Measurements from ENCODE around the gene PPP2R5A.
A peak's percentile ranks its signal among the peaks of the same experiment; 100 is the strongest.

Gene PPP2R5A

DNA sequence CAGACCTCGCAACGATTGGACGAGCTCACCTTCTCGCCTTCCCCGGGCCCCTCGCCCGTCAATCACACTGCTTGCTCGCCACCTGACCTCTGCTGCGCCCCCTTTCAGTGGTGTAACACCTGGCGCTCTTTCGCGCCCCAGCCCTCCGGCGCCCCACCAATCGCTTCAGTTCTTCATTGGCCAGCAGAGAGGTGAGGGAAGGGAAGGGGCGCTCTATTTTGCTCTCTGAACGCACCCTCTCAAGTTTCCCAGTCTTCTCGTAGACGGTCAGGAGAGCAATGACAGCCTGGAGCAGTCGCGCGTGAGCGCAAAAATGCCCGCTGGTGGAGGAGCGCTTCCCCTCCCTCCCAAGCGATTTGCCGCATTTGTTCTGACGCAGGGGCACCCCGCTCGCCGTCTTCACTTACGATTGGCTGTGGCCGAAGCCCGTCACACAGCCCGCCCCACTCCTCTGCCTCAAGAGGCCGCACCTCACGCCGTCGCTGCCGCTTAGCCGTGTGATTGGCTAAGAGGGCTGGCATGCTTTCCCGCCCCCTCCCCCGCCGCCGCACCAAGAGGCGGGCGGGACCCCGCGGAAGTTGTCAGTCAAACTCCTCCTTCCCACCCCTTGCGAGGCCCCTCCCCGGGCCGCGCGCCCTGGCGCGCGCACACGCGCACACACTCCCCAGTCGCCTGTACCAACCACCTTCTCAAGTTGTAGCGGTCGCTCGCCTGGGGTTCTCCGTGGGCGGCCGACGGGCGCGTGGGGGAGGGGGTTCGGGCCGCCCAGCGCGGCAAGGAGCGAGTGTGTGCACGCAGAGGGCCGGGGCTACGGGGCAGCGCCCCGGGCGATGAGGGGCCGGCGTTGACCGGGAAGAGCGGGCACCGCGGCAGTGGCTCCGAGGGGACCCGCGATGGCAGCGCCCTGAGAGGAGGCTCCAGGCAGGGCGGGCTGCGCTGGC lies at the start of gene PPP2R5A:
Gene PPP2R5A, plus strand, starts transcription at position 667 of the 941 bp plus-strand sequence. CDS start 701 bp downstream, outside the sequence.
- DNase-seq (ENCODE audit: low read depth in 3 of 3), result peak; percentile 96 to 98 (median 96)

DNA sequence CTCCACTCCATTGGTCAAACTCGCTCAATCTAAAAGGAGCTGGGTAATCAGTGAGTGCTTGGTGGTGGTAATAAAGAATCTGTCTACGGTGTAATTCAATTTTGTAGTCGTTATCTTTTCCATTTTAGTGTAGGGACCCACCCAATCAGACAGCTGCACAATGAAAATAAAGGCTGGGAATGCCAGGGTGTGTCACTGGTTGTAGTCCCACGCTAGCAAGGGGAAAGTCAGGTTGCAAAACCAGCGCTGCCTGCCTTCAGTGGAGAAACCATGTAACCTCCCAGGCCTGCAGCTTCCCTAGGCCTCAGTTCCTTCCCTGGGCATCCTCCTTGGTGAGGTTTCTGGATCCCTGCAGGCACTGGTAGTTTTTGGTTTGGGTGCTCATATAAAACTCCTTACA lies 49.4 kb upstream of the PPP2R5A start:
- no peak for DNase-seq (ENCODE audit: low read depth in 3 of 3)

DNA sequence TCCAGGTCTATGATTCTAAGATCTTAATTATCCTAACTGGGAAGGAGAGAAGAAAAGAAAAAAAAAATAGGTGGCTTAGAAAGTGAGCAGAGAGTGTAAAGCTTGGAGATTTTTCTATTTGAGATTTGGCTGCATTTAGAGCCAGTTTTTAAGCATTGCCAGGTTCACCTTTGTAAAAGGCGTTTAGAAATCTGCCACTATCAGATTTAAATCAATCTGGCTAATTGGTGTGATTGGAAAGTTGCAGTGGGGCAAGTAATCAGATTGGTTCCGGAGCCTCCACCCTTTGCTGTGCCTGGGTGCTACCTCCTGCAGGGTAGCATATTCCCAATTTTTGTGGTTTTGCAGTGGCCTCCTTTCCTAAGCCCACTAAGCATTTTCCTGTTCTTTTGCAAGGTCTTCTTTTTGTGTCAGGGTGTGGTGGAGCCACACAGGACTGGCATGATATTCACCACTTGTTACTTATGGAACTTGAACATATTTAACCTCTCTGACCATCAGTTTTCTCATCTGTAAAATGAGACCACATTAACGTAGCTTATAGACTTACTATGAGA lies 48.5 kb upstream of the PPP2R5A start:
- no peak for DNase-seq (ENCODE audit: low read depth in 3 of 3)

DNA sequence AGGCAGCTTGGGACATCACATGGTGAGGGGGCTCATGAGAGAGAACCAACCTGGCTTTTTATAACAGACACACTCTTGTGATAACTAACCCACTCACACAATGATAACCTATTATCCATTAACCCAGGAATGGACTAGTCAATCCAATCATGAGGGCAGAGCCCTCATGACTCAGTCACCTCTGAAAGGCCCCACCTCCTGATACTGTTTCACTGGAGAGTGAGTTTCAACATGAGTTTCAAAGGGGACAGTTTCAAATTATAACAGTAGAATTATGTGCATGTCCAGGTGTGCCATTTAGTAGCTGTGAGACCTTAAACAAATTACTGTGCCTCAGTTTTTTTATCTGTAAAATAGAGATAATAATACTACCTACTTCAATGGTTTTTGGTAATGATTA lies 47.6 kb upstream of the PPP2R5A start:
- no peak for DNase-seq (ENCODE audit: low read depth in 3 of 3)

DNA sequence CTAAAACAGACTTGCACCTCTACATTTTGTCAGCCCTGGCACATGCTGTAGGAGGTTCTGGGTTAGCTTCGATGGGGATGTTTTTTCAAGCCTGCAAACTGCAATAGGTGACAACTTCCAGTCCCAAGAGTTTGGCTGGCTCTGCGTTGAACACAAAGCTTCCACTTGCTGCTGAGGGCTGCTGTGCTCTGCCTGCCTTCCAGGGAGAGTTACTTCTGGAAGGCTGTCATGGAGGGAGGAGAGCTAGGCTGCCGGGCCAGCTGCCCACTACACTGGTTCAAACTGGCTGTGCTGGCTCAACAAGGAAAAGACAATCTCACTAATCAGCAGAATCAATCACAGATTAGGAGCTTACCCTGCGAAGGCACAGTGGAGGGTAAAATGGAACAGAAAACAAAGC lies 46.7 kb upstream of the PPP2R5A start:
- DNase-seq (ENCODE audit: low read depth in 3 of 3), result no peak

DNA sequence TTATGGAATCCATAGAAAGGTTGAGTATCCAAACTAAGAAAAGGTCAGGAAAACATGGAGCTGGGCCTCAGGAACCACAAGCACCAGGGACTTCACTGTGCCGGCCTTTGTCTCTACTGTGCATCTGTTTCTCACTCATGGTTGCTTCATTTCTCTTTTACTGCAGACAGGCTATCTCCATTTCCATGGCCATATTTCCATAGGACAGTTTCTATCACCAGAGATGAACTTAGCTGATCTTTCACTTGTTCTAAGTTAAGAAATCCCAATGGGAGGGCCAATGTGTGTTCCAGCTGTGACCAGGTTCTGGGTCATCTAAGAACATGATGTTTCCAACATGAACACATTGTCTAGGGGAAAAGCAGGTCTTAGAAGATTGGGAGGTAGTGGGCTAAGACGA lies 43.7 kb upstream of the PPP2R5A start:
- no peak for DNase-seq (ENCODE audit: low read depth in 3 of 3)

DNA sequence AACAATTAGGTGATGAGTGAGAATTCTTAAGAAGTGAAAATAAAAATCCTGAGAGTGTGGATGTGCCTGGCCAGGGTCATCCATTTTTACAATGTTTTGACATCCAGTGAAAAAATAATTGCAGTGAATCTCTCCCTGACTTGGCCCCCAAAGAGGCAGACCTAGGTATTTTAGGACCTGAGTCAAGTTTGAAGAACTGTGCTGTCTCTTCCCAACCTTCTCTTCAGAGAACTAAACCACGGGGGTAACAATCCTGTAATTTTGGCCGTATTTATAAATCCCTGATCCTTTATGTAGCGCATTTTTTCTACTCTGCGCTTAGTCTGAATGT lies 43.3 kb upstream of the PPP2R5A start:
- DNase-seq (ENCODE audit: low read depth in 3 of 3), result no peak

DNA sequence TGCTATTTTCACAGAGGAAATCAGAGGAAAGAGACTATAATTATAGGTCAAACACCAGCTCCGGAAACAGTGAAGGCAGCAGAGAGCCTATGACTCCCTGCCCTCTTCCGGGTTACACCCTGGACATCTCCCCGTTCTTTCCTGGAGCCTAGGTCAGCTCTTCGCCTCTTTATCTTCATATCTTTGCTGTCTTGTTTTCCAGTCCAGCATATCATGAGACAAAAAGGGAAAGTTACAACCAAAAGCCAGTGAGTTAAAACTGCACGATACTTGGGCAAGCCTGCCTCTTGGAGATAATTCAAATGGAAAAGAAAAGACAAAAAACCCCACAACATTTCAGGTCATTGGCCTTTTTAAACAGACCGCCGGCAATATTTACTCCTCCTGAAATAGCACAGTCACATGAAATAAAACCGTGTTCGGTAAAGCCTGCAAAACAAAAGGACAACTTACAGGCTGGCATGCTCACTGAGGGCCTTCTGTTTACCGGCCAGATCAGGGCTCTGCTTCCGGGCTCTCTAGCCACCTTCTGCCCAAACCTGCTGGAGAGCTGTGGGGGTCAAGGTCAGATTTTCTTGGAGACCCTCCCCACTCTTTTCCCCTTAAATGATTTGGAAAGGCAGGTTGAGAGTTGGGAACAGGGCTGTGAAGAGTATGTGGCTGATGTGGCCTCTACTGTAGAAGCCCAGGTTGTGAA lies 42.8 kb upstream of the PPP2R5A start:
- no peak for DNase-seq (ENCODE audit: low read depth in 3 of 3)

DNA sequence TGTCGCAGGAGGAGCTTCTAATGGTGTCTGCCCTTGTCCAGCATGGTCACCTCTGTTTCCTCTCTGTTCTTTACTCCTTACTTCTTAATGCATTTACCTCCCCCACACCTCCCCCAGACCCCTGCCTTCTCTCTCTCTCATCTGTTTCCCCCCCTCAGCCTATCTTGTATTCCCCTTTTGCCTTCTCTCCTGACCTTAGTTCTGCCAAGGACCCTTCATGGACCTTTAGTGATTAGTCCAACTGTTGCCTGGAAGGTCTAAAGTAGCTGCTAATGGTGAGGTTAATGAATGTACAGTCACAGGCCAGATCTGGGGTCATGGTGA lies 42.3 kb upstream of the PPP2R5A start:
- DNase-seq (ENCODE audit: low read depth in 3 of 3), result no peak

DNA sequence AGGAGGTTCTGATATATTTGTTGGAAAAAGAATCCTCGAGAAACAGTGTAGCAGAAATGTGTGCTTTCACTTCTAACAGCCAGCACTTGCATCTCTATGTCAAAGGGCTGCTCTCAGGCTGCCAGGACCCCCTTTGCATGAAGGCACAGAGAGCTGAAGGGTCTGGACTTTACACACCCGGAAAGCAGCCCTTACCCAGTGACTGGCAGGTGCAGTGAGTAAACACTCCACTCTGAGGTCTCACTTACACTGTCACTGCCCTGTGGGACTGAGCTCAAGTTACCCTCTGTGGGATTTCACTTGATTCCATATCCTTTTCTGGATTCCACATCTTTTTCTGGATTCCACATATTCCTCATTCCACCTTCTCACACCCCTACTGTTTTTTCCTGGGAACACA lies 40.8 kb upstream of the PPP2R5A start:
- DNase-seq (ENCODE audit: low read depth in 3 of 3), result no peak

DNA sequence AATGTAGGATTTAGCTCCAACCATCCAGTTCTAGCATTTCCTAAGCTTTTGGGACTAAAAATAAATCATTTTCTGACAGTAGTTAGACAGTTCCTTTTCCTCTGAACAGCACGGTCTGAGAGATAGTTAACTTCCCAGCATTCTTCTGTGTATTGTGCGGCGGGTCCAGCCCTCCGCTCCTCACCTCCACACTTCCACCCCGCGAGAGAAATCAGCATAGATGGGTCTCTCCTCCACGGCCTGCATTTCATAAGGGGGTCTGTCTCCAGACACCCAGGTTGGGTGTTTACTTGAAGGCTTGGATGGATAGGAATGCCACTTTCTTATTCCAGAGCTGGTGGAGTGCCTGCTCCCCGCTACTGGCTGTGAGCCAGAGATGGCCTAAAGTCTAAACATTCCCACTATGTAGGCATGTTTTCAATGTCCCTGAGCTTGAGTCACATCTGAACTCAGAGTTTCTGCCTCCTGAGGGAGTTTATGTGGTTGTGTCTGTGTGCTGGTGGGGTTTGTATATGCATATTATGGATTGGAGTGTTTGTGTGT lies 38.0 kb upstream of the PPP2R5A start:
- DNase-seq (ENCODE audit: low read depth in 3 of 3), result no peak

DNA sequence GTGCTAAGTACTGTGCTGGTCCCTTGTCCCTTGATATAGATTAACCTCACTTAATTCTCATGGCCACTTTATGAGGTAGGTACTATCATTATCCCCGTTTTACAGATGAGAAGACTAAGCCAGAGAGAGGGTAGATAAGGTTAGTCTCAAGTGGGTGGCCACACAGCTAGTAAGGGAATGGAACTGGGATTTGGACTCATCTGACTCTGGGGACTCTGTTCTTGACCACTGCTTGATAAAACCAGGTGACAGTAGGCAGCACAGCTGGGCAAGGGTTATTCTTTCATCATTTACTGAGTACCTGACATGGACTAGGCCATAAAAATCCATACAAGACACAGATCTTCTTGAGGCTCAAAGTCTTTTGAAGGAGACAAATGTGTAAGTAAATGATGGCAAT lies 37.2 kb upstream of the PPP2R5A start:
- DNase-seq (ENCODE audit: low read depth in 3 of 3), result no peak

DNA sequence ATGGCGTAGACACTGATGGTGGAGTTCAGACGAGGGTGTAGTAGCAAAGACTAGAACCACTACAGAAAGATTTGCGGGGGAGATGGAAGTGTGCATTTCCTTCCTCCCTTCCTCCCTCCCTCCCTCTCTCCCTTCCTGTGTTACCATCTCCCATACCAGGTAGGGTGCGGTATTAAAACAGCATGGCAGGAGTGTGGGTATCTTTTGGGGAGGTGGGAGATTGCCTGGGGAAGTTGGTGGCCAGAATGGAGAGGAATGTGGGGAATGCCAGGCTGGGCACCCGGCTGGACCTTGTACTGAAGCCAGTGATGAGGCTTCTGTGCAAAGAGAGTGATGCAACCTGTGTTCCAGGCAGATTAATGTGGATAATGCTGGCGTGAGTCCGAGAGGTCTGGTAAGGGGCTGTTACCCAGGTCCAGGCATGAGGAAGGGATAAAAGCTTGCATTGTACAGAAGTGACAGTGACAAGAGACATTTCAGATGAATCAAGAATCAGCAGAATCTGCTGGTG lies 30.3 kb upstream of the PPP2R5A start:
- no peak for DNase-seq (ENCODE audit: low read depth in 3 of 3)

DNA sequence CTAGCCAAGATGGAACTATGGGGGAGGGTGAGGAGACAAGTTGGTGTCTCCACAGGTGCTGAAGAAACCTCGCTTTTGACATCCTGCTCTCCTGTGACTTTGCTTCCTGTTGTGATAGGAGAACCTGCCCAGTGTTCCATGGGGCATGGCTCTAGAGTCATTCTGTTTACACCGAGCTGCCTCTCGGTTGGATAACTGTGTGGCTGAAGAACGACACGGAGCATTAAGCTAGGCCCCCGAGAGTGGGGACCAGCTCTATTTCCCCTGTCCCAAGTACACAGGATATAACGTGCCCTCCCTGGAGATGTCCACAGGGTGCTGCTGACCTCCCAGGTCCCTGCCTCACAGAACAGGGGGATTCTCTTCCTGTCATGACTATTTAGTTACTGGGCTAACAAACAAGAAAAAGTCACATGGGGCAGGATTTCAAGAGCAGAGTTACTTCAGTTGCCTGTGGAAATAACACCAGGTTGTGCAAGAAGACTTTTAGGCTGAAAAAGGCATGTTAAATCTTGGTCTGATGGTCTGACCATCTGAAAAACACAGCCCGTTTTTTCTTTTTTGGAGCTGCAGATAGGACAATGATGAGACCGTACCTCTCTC lies 29.4 kb upstream of the PPP2R5A start:
- DNase-seq (ENCODE audit: low read depth in 3 of 3), result no peak

DNA sequence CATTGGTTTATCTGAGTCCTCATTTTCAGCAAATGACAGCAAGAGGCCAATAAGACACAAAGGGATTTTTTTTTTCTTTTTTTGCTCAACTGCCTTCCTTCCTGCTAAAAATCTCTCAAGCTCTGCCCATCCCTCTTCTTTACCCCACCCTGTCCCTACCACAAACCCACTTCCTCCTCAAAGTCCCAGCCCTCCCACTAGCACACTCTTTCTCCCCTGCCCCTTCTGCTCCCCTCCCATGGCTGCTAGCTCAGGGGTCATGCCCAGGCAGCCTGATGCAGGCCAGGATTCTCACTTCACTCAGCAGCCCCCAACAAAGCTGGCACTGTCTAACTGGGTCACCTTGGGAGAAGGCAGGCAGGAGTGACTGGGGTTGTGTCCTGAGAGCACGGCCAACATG lies 28.8 kb upstream of the PPP2R5A start:
- no peak for DNase-seq (ENCODE audit: low read depth in 3 of 3)

DNA sequence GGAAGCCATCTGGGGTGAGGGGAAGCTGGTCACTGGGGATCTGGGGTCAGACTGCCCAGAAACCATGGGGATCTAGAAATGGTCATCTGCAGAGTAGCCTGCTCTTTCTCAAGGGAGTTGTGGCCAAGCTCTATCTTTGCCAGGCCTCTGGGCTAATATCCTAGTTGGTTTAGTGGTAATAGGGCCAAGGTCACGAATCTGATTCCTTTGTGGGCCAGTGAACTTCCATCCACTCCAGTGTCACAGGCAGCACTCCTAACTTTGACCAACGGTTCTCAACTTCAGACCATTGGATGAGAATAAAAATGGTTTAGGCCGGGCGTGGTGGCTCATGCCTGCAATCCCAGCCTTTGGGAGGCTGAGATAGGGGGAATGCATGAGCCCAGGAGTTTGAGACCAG lies 28.1 kb upstream of the PPP2R5A start:
- no peak for DNase-seq (ENCODE audit: low read depth in 3 of 3)

DNA sequence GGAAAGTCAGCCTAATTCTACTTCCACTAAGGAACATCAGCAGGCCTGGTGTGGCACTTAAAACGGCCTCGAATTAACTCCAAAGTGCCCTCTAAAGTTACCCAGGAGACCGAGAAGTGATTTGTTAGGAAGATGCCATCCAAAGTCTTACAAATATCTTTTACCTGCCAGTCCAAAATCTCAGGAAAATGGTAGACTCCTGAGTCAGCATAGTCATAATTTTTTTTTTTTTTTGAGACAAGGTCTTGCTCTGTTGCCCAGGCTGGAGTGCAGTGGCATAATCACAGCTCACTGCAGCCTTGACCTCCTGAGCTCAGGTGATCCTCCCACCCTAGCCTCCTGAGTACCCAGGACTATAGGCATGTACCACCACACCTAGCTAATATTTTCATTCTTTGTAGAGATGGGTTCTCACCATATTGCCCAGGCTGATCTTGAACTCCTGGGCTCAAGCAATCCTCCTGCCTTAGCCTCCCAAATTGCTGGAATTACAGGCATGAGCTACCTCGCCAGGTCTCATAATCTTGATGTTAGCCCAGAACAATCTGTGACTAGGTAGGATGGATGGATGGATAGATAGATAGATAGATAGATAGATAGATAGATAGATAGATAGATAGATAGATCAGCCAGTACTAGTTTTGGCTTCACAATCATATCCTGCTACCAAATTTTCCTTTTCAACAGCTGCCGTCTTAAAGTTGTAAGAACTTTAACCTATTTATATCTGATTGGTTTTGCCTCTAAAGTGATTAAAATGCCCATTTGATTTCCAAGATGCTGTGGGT lies 25.3 kb upstream of the PPP2R5A start:
- no peak for DNase-seq (ENCODE audit: low read depth in 3 of 3)

DNA sequence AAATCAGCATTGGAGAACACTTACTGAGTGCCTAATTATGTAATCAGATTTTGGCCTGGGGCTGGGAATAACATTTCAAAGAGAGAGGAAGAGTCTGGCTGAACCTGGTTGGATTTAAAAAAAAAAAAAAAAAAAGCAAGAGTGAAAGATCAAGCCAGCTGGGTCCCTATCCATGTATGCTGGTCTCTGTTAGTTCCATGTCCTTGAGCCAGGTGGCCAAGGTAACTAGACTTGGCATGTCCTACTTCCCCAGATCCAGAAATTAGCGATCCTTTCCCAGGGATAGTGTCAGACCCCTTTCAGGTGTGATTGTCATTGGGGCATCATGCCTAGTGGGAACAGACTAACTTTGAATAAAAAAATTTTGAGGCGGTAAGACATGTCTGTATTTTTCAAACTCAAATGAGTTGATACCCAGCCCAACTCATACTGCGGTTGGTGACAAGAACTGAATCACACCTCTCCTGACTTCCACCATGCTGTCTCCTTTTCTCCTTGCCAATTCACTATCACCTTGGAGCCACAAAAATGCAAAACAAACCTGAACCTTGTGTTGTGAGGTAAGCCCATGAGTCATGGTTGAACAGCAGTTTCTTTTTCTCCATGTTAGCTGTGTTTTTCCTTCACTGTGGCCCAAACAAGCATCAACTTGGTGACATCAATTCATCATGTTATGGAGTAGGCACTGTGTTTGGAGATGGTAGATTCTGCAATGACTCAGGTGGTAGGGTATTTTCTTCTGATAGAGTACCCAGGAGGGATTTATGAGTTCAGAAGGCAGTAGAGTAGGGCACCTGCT lies 24.5 kb upstream of the PPP2R5A start:
- DNase-seq (ENCODE audit: low read depth in 3 of 3), result peak in 1 of 3 donors; percentile 8

DNA sequence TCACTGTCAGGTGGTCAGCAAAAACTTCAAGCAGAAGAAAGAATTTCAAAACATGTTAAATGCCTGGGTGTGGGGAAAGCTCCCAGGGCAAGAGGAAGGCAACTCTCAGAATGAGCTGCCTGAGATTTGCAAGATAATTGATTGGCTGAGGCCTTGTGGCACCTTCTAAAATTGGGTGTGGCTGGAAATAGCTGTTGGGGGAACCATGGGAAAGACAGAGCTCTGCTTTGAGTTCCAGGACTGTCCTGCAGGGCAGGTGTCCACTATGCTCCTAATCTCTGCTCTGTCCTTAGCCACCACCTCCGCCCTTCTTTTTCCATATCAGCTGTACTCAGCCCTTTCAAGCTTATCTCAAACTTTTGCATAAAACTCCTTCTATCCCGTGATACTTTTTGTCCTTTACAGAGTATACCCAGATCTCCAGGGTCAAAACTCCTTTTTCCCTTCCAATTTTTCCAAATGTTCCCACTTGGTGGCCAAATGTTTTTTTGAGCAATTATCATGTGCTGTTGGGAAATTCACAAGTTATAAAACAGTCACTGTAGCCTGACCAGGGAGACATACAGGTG lies 23.8 kb upstream of the PPP2R5A start:
- no peak for DNase-seq (ENCODE audit: low read depth in 3 of 3)

DNA sequence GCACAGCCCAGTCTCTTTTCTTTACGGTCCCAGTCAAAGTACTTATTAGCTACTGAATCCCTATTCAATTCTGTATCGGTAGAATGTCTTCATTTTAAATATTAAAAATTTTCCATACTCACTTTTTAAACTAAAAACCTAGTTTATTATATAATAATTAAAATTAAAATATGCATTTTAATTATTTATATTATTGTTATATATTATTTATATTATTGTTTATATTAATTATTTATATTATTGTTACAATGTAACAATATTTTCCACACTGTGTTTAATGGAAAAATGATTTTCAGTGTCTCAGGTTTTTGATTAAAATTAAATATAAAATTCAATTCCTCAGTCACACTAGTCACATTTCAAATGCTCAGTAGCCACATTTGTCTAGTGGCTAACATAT lies 18.2 kb upstream of the PPP2R5A start:
- DNase-seq (ENCODE audit: low read depth in 3 of 3), result no peak

Data from stimulated activated CD4-positive, alpha-beta T cell treated with anti-CD3 and anti-CD28 coated beads, TNF-alpha, amount 100 ng/mL, for 48 hours (primary cell).